Measurements from ENCODE around the gene PRR16. TPM values are rescaled to one million over a fixed set of nuclear protein-coding genes. Genes with fewer than 3 reads are reported as not detected.

The PRR16 gene
- total and polyA plus RNA-seq, 2 experiments from 2014 or later: 1.0 to 1.7 TPM

GRCh38 chr5:120555345-120555744 is 91.2 kb downstream of the PRR16 start (continued):
- TF ChIP-seq STAT1 (IDR thresholded peaks at IDR 0.05; ENCODE audit: unreplicated experiment) (no peak), POLR2AphosphoS5 (IDR thresholded peaks at IDR 0.05; ENCODE audit: low read depth) (no peak), EZH2 (IDR thresholded peaks at IDR 0.05; ENCODE audit: low read depth, unreplicated experiment) (no peak), CTCF (conservative IDR thresholded peaks at IDR 0.05; ENCODE audit: low read depth in 2 of 2) (no peak), REST (IDR thresholded peaks at IDR 0.05; ENCODE audit: unreplicated experiment) (no peak), ZNF331 (CRISPR knock-in tag; IDR thresholded peaks at IDR 0.05; ENCODE audit: low read depth) (no peak), JUNB (IDR thresholded peaks at IDR 0.05; ENCODE audit: unreplicated experiment) (no peak)

- Mint-ChIP-seq H3K36me3 (ENCODE audit: low read depth) (no peaks in the 10 kb centered on the region), H3K9me3 (no peaks in the 10 kb centered on the region; the same call in 2 of the 3 replicates), H3K4me3 (no peak overlapping the region), H3K4me1 (peaks cover 8% of the 10 kb centered on the region; the same call in 1 of the 3 replicates), H3K27ac (peak overlapping the region; percentile 51; the same call in 1 of the 2 replicates), H3K27me3 (ENCODE audit: insufficient read depth, low read depth, poor library complexity) (no peaks in the 10 kb centered on the region)
- Histone ChIP-seq H3K9me2 (ENCODE audit: insufficient read depth) (no peaks in the 10 kb centered on the region), H3K4me1 (ENCODE audit: insufficient read depth) (no peaks in the 10 kb centered on the region), H3K36me3 (ENCODE audit: insufficient read depth) (no peaks in the 10 kb centered on the region), H3K27ac (ENCODE audit: low read depth) (no peak overlapping the region), H3K79me2 (replicated peaks; ENCODE audit: insufficient read depth) (no peaks in the 10 kb centered on the region), H4K20me1 (replicated peaks; ENCODE audit: insufficient read depth) (no peaks in the 10 kb centered on the region), H3K4me2 (no peak overlapping the region), H3K4me3 (no peak overlapping the region), H2AFZ (peak overlapping the region; percentile 61; the same call in 1 of the 2 replicates), H3F3A (replicated peaks; ENCODE audit: low read depth) (no peaks in the 10 kb centered on the region), H3K27me3 (ENCODE audit: insufficient read depth) (no peaks in the 10 kb centered on the region)
- ATAC-seq (no peak), DNase-seq (ENCODE audit: low spot score) (peak; percentile 10)
- TF ChIP-seq CTCF (conservative IDR thresholded peaks at IDR 0.05; ENCODE audit: low read depth in 2 of 2): no peak
- no peak for TF ChIP-seq CREB1 (CRISPR knock-in tag; IDR thresholded peaks at IDR 0.05; ENCODE audit: low read depth)
- no peak for TF ChIP-seq EZH2phosphoT487 (IDR thresholded peaks at IDR 0.05; ENCODE audit: unreplicated experiment)
- no peak for TF ChIP-seq STAT1 (IDR thresholded peaks at IDR 0.05; ENCODE audit: unreplicated experiment)
- no peak for TF ChIP-seq NANOG (IDR thresholded peaks at IDR 0.05; ENCODE audit: borderline replicate concordance)
- TF ChIP-seq POLR2AphosphoS5 (IDR thresholded peaks at IDR 0.05; ENCODE audit: low read depth): no peak
- TF ChIP-seq ZNF331 (CRISPR knock-in tag; IDR thresholded peaks at IDR 0.05; ENCODE audit: low read depth): no peak
- no peak for TF ChIP-seq JUNB (IDR thresholded peaks at IDR 0.05; ENCODE audit: unreplicated experiment)
- TF ChIP-seq ZNF462 (CRISPR knock-in tag; IDR thresholded peaks at IDR 0.05): no peak
Measured at GRCh38 chr5:120564013-120564412, 99.9 kb downstream of the PRR16 start.

All from GM23338 (cell line).